Measurements from ENCODE around the gene SPATA20.

Gene SPATA20

GRCh38 chr17:50598487-50598886, 51.5 kb downstream of the SPATA20 start:
- no peak for DNase-seq (ENCODE audit: low read depth in 2 of 2)

GRCh38 chr17:50599606-50600005, 52.6 kb downstream of the SPATA20 start:
- no peak for DNase-seq (ENCODE audit: low read depth in 2 of 2)

- no peak for DNase-seq (ENCODE audit: low read depth in 2 of 2)
These were observed 54.9 kb downstream of the SPATA20 start for GRCh38 chr17:50601823-50602375.

- DNase-seq (ENCODE audit: low read depth in 2 of 2) = no peak
These were observed 55.9 kb downstream of the SPATA20 start for GRCh38 chr17:50602836-50603235.

- no peak for DNase-seq (ENCODE audit: low read depth in 2 of 2)
These were observed 56.4 kb downstream of the SPATA20 start for GRCh38 chr17:50603340-50603739.

GRCh38 chr17:50604513-50604912, 57.5 kb downstream of the SPATA20 start:
- DNase-seq (ENCODE audit: low read depth in 2 of 2) = no peak

GRCh38 chr17:50605429-50605828, 58.5 kb downstream of the SPATA20 start:
- DNase-seq (ENCODE audit: low read depth in 2 of 2) = no peak
